IMR-90 (cell line): ENCODE measurements around the gene GOLGA3. TPM values are rescaled to one million over a fixed set of nuclear protein-coding genes. Genes with fewer than 3 reads are reported as not detected.

Experiments used
- ATAC-seq: fragments of 200-7000 bp; cut with Tn5 transposase; 2 replicates; pipeline ENCODE4 v1.9.1; 2020; ENCODE audit warnings: low read depth, mild to moderate bottlenecking, moderate library complexity
- BruUV-seq: library from RNA; stranded (reverse); fragments of 400-500 nt; replicated peaks from 2 replicates; lab custom pipeline; 2021; lab: Mats Ljungman, UMichigan
- CTCF ChIA-PET: fragments of 300-600 bp; formaldehyde crosslinking; extraction: SDS; loops from one replicate; lab custom pipeline; 2021; ENCODE audit warnings: antibody characterized with exemption; lab: Yijun Ruan, JAX
- POLR2A ChIA-PET: fragments of 300-600 bp; sonication (Branson Sonifier 250); formaldehyde crosslinking; loops from one replicate; lab custom pipeline; 2022; ENCODE audit warnings: antibody characterized with exemption; ENCODE audit not compliant: unreplicated experiment; lab: Charles Lee
- DNase-seq: peaks from one replicate; pipeline ENCODE4 v3.0.0; 2013
- H2AFZ ChIP-seq: replicated peaks from 2 replicates; pipeline ENCODE3; 2013; ENCODE audit warnings: low read length, mild to moderate bottlenecking; ENCODE audit not compliant: poor library complexity
- H2AK5ac ChIP-seq: 2 replicates; pipeline ENCODE4 v1.6.1; 2013; ENCODE audit warnings: low read depth, low read length, inconsistent platforms
- H2AK9ac ChIP-seq: replicated peaks from 2 replicates; pipeline ENCODE3; 2013; ENCODE audit warnings: mild to moderate bottlenecking, low read depth, low read length, moderate library complexity; ENCODE audit not compliant: poor library complexity
- H2BK120ac ChIP-seq: 2 replicates; pipeline ENCODE4 v1.6.1; 2013; ENCODE audit warnings: low read depth, low read length, inconsistent platforms
- H2BK15ac ChIP-seq: 3 replicates; pipeline ENCODE4 v1.6.1; 2013; ENCODE audit warnings: low read depth, low read length, inconsistent platforms
- H2BK20ac ChIP-seq: 2 replicates; pipeline ENCODE4 v1.6.1; 2013; ENCODE audit warnings: low read depth, mild to moderate bottlenecking, inconsistent platforms, low read length, moderate library complexity
- H2BK5ac ChIP-seq: 2 replicates; pipeline ENCODE4 v1.6.1; 2013; ENCODE audit warnings: mild to moderate bottlenecking, low read depth, low read length, inconsistent platforms; ENCODE audit not compliant: poor library complexity, severe bottlenecking
- H3K14ac ChIP-seq: replicated peaks from 2 replicates; pipeline ENCODE4 v1.6.1; 2013; ENCODE audit warnings: low read depth, low read length, inconsistent platforms
- H3K18ac ChIP-seq: 2 replicates; pipeline ENCODE4 v1.6.1; 2013; ENCODE audit warnings: low read depth, low read length, control low read depth
- H3K23ac ChIP-seq: 2 replicates; pipeline ENCODE4 v1.6.1; 2013; ENCODE audit warnings: low read depth, low read length, inconsistent platforms
- H3K27ac ChIP-seq: 2 replicates; pipeline ENCODE4 v1.5.1; 2013; ENCODE audit warnings: mild to moderate bottlenecking, control low read depth, low read length; ENCODE audit not compliant: insufficient read depth
- H3K27me3 ChIP-seq: 2 replicates; pipeline ENCODE4 v1.6.1; 2013; ENCODE audit warnings: low read length; ENCODE audit not compliant: control insufficient read depth, insufficient read depth
- H3K36me3 ChIP-seq: 2 replicates; pipeline ENCODE4 v1.6.1; 2013; ENCODE audit warnings: low read length, mixed read lengths; ENCODE audit not compliant: control insufficient read depth, insufficient read depth
- H3K4ac ChIP-seq: 2 replicates; pipeline ENCODE4 v1.6.1; 2013; ENCODE audit warnings: low read depth, low read length, inconsistent platforms
- H3K4me1 ChIP-seq: 2 replicates; pipeline ENCODE4 v1.6.1; 2013; ENCODE audit warnings: low read length, mixed read lengths; ENCODE audit not compliant: control insufficient read depth, insufficient read depth
- H3K4me2 ChIP-seq: 2 replicates; pipeline ENCODE4 v1.6.1; 2013; ENCODE audit warnings: low read depth, mild to moderate bottlenecking, control low read depth, low read length, moderate library complexity
- H3K4me3 ChIP-seq: 2 replicates; pipeline ENCODE4 v1.5.1; 2013; ENCODE audit warnings: low read depth, mild to moderate bottlenecking, control low read depth, low read length, moderate library complexity; ENCODE audit not compliant: insufficient read depth
- H3K56ac ChIP-seq: 2 replicates; pipeline ENCODE4 v1.6.1; 2013; ENCODE audit warnings: low read length, inconsistent platforms; ENCODE audit not compliant: insufficient read depth; ENCODE audit errors: extremely low read depth
- H3K79me1 ChIP-seq, 2 experiments: 2 replicates each; pipeline ENCODE4 v1.6.1; 2013; ENCODE audit warnings: low read length in 2 of 2, inconsistent platforms in 1 of 2, low read depth in 1 of 2
- H3K9ac ChIP-seq: 2 replicates; pipeline ENCODE4 v1.6.1; 2013; ENCODE audit warnings: low read depth, low read length, control low read depth
- H3K9me1 ChIP-seq: 2 replicates; pipeline ENCODE4 v1.6.1; 2013; ENCODE audit warnings: low read length, inconsistent platforms; ENCODE audit not compliant: insufficient read depth
- H3K9me3 ChIP-seq: 2 replicates; pipeline ENCODE4 v1.6.1; 2013; ENCODE audit warnings: low read length; ENCODE audit not compliant: control insufficient read depth, insufficient read depth
- H4K20me1 ChIP-seq: 2 replicates; pipeline ENCODE4 v1.6.1; 2013; ENCODE audit warnings: low read length, inconsistent platforms; ENCODE audit not compliant: insufficient read depth
- H4K5ac ChIP-seq: 2 replicates; pipeline ENCODE4 v1.6.1; 2013; ENCODE audit warnings: mild to moderate bottlenecking, low read depth, low read length, control low read depth
- H4K8ac ChIP-seq, 2 experiments: 2 replicates each; pipeline ENCODE4 v1.6.1; 2013; ENCODE audit warnings: low read depth in 2 of 2, low read length in 2 of 2, control low read depth in 1 of 2, inconsistent platforms in 1 of 2
- H4K91ac ChIP-seq: 2 replicates; pipeline ENCODE4 v1.6.1; 2013; ENCODE audit warnings: low read depth, low read length, inconsistent platforms; ENCODE audit not compliant: insufficient read depth
- BHLHE40 ChIP-seq: fragments of 150-350 bp; IDR thresholded peaks from 2 replicates; pipeline ENCODE4 v1.6.1; 2016; ENCODE audit warnings: mild to moderate bottlenecking, low read depth, low read length
- CEBPB ChIP-seq: IDR thresholded peaks from 2 replicates; pipeline ENCODE4 v1.6.1; 2012; ENCODE audit warnings: low read depth, low read length, improper control_type of control experiment
- CHD1 ChIP-seq: IDR thresholded peaks from 2 replicates; pipeline ENCODE4 v1.6.1; 2012; ENCODE audit warnings: low read depth, low read length, improper control_type of control experiment
- CTCF ChIP-seq: conservative IDR thresholded peaks from 2 replicates; pipeline ENCODE4 v1.5.1; 2012; ENCODE audit warnings: mild to moderate bottlenecking, low read depth, low read length, improper control_type of control experiment
- ELK1 ChIP-seq: fragments of 150-350 bp; IDR thresholded peaks from 2 replicates; pipeline ENCODE4 v1.6.1; 2016; ENCODE audit warnings: low read depth, mild to moderate bottlenecking, low read length, moderate library complexity, borderline replicate concordance
- FOS ChIP-seq: fragments of 150-350 bp; IDR thresholded peaks from 2 replicates; pipeline ENCODE4 v1.6.1; 2016; ENCODE audit warnings: low read depth, low read length
- MAFK ChIP-seq: IDR thresholded peaks from 2 replicates; pipeline ENCODE4 v1.6.1; 2012; ENCODE audit warnings: low read depth, low read length, improper control_type of control experiment
- MAZ ChIP-seq: IDR thresholded peaks from 2 replicates; pipeline ENCODE4 v1.6.1; 2012; ENCODE audit warnings: low read depth, mild to moderate bottlenecking, low read length, improper control_type of control experiment, moderate library complexity, borderline replicate concordance
- MXI1 ChIP-seq: IDR thresholded peaks from 2 replicates; pipeline ENCODE4 v1.6.1; 2012; ENCODE audit warnings: low read depth, mild to moderate bottlenecking, low read length, moderate library complexity, borderline replicate concordance
- NFE2L2 ChIP-seq: fragments of 150-350 bp; IDR thresholded peaks from 2 replicates; pipeline ENCODE4 v1.6.1; 2016; ENCODE audit warnings: low read depth, mild to moderate bottlenecking, low read length
- POLR2A ChIP-seq: IDR thresholded peaks from 2 replicates; pipeline ENCODE4 v1.6.1; 2012; ENCODE audit warnings: mild to moderate bottlenecking, low read depth, low read length
- RAD21 ChIP-seq: IDR thresholded peaks from 2 replicates; pipeline ENCODE4 v1.6.1; 2012; ENCODE audit warnings: low read length, improper control_type of control experiment
- RCOR1 ChIP-seq: IDR thresholded peaks from 2 replicates; pipeline ENCODE4 v1.6.1; 2012; ENCODE audit warnings: mild to moderate bottlenecking, low read length, improper control_type of control experiment; ENCODE audit not compliant: insufficient replicate concordance
- RFX5 ChIP-seq: IDR thresholded peaks from 2 replicates; pipeline ENCODE4 v1.8.0; 2012; ENCODE audit warnings: low read depth, mild to moderate bottlenecking, low read length, moderate library complexity
- SMC3 ChIP-seq: fragments of 150-350 bp; IDR thresholded peaks from 2 replicates; pipeline ENCODE4 v1.6.1; 2016; ENCODE audit warnings: low read depth, mild to moderate bottlenecking, antibody characterized with exemption, low read length, moderate library complexity
- USF2 ChIP-seq: fragments of 150-350 bp; IDR thresholded peaks from 2 replicates; pipeline ENCODE4 v1.6.1; 2017; ENCODE audit warnings: mild to moderate bottlenecking, antibody characterized with exemption, low read length, low read depth
- WGBS, 2 experiments: methylation state at CpG; one replicate each; pipeline versions ENCODE4 v1.1.5 to v1.1.7; 2013; ENCODE audit warnings: missing lambda C conversion rate in 2 of 2; ENCODE audit not compliant: insufficient read length in 1 of 2; ENCODE audit errors: extremely low coverage in 2 of 2; 5-methylcytosine and 5-hydroxymethylcytosine counted together
- dilution Hi-C: fragments of 300-500 bp; cut with HindIII; formaldehyde crosslinking; loops from one replicate; pipeline ENCODE4 v1.14.3; 2018; ENCODE audit warnings: low sequenced_read_pairs; ENCODE audit not compliant: unreplicated experiment
- in situ Hi-C: fragments of 300-500 bp; cut with MboI; formaldehyde crosslinking; loops from 3 replicates; pipeline ENCODE4 v1.14.3; 2019; ENCODE audit warnings: low sequenced_read_pairs, inconsistent platforms, mixed read lengths
- intact Hi-C: fragments of 100-400 bp; cut with micrococcal nuclease; formaldehyde crosslinking; loops from 2 replicates; pipeline ENCODE4 v1.10.0; 2022
- polyA plus RNA-seq, 3 experiments: library from polyadenylated mRNA; depleted of rRNA; stranded (reverse); fragments of >200 nt; gene quantifications; 2 replicates each; pipeline ENCODE4 v1.2.3, GENCODE V29; 2012; ENCODE audit warnings: low replicate concordance in 1 of 3
- total RNA-seq: library from RNA; depleted of rRNA; stranded (reverse); fragments of >200 nt; gene quantifications from 2 replicates; pipeline ENCODE4 v1.2.3, GENCODE V29; 2012

Gene GOLGA3
- total and polyA plus RNA-seq, 2 of the 4 experiments (the other 2 are of a cell fraction) = 39.6 to 99.8 TPM

- Histone ChIP-seq H3K4me1 (no peaks in the 10 kb centered on the region), H3K56ac (no peak overlapping the region), H2BK120ac (no peak overlapping the region), H3K36me3 (peaks cover 48% of the 10 kb centered on the region), H4K8ac (no peak overlapping the region), H3K4me2 (no peak overlapping the region), H2AK5ac (no peak overlapping the region), H2BK20ac (no peak overlapping the region), H3K18ac (no peak overlapping the region), H3K9ac (no peak overlapping the region), H2AFZ (no peak overlapping the region), H3K4ac (no peak overlapping the region), H4K5ac (no peak overlapping the region), H3K27ac (no peak overlapping the region), H2AK9ac (no peak overlapping the region), H3K9me3 (no peaks in the 10 kb centered on the region), H4K20me1 (no peaks in the 10 kb centered on the region; the same call in none of the 2 replicates), H3K4me3 (no peak overlapping the region), H4K91ac (no peak overlapping the region), H3K79me1 (no peaks in the 10 kb centered on the region), H2BK15ac (no peak overlapping the region), H3K9me1 (no peaks in the 10 kb centered on the region; the same call in 1 of the 2 replicates), H3K14ac (no peak overlapping the region), H2BK5ac (no peak overlapping the region), H3K27me3 (no peaks in the 10 kb centered on the region), H3K23ac (no peak overlapping the region)
- intact Hi-C loops (no loop called here), in situ Hi-C loops (no loop called here), dilution Hi-C loops (no loop called here)
- TF ChIP-seq FOS (no peak), POLR2A (no peak), NFE2L2 (no peak), CHD1 (no peak), USF2 (no peak), CTCF (no peak), RFX5 (no peak), RAD21 (no peak), MAFK (no peak), BHLHE40 (no peak), MAZ (no peak), SMC3 (no peak), CEBPB (no peak), ELK1 (no peak), RCOR1 (no peak), MXI1 (no peak)
- DNase-seq = no peak
- no TSS peak for BruUV-seq
- no peak for ATAC-seq
- POLR2A ChIA-PET = no interaction called here
- CTCF ChIA-PET = no interaction called here
- WGBS, 2 experiments = 89% methylated on average over 3 of the region's 15 CpGs; no CpG with 5 or more reads in 1 of the 2 experiments
Observed at GRCh38 chr12:132841151-132841550, 12.5 kb upstream of the GOLGA3 start.
